ELF-1 (cell line): ENCODE measurements around the gene DCN.
"Not testable (repeated sequence)": the region's sequence is repeated elsewhere in the genome, so short reads cannot be mapped to it uniquely, and the experiment has no call there.

Experiments used
- DNase-seq: peaks from one replicate; pipeline ENCODE4 v3.0.0-alpha.2; 2016; ENCODE audit warnings: low read depth, low spot score

The DCN gene

GRCh38 chr12:91182636-91183455 is at the start of gene DCN:
Gene DCN (minus strand): TSS chr12:91182817. CDS start chr12:91178552, 4,265 bp downstream.
- DNase-seq: no peak

DNA sequence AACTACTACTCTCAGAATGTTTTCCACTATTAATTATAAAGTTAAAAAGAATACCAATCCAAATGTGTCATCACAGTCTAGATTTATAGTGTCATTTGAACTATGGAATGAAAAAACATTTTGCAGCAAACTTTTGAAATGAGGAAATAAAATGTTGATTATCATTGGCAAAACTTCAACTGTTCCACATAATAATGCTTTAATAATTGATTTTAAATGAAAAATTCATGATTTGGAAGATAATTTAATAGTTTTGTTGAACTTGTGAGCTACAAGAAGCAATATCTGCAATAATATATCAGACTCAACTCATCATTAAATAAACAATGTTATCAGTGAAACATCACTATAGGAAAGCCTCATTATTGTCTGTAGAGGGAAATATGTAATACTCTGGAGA is 48.2 kb upstream of the DCN start:
- no peak for DNase-seq

GRCh38 chr12:91226951-91227350 is 44.3 kb upstream of the DCN start:
- no peak for DNase-seq

DNA sequence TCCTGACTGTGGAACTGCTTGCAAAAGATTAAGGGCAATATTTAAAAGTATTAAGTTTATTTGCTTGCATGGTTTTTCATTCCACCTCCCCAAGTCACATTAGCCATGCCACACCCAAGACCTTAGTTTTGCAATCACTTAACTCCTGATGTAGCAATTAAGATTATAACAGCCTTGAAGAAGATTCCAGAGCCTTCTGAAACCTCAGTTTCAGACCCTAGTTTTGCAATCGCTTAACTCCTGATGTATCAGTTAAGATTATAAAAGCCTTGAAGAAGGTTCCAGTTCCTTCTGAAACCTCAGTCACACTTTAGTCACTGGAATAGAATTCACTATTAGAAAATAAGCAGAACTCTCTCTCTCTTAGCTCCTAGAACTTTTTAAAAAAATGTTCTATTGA is 42.7 kb upstream of the DCN start:
- DNase-seq: no peak

DNA sequence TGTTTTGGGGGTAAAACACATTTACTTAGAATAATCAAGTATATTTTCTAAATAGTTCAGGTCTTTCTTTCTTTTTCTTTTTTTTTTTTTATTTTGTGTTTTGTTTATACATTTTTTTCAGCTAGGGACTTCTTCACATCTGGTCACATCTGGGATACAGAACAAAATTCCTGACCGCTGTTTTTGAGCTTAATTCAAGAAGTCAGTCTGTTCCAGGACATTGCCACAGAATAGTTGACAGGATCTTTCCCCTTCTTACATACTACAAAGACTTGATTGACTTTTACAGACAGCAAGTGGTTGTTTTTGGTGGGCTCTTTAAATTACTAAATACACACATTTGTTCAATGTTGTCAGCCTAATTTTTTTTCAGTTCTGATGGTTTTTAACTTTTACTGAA is 41.8 kb upstream of the DCN start:
- DNase-seq: no peak

DNA sequence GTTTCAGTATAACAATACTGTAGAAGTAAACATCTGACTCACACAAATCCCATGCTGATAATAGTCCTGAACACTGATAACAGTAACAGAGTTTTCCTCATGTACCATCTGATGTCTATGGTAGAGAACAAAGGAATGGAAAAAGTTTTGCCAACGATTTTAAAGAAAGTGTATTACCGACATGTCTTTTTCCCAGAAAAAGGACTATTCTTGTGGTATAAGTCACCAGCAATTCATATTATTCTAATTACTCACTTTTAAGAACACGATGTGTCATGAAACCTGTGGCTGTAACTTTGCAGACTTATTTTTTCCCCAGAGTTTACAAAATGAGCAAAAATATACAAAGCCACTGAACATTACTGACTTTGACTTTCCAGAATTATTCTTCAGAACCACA is 40.1 kb upstream of the DCN start:
- no peak for DNase-seq

- DNase-seq: no peak
These were observed 37.3 kb upstream of the DCN start for GRCh38 chr12:91219919-91220318.

GRCh38 chr12:91219511-91219910 is 36.9 kb upstream of the DCN start:
- no peak for DNase-seq

- DNase-seq: no peak
These were observed 34.3 kb upstream of the DCN start for GRCh38 chr12:91216871-91217270.

DNA sequence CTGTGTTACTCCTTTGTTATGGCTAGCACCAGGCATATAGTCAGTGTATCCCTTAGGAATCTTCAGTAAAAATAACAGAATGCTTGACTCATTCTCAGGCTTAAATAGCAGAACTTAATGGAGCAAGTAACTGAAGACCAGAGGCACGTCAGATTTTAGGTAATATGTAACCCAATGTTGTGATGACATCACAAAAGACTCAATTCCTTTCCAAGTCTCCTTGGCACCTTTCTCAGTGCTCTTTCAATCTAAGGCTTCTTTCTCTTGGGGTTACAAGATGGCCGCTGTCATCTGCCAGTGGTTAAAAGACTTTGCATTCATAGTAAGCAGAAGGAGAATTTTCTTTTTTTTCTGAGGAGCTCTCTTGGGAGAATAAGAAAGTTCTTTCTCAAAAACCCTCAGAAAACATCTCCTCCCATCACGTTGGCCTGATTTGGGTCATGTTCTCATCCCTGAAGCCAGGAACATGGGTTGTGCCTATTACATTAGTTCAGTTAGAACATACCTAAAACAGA is 33.4 kb upstream of the DCN start:
- no peak for DNase-seq

DNA sequence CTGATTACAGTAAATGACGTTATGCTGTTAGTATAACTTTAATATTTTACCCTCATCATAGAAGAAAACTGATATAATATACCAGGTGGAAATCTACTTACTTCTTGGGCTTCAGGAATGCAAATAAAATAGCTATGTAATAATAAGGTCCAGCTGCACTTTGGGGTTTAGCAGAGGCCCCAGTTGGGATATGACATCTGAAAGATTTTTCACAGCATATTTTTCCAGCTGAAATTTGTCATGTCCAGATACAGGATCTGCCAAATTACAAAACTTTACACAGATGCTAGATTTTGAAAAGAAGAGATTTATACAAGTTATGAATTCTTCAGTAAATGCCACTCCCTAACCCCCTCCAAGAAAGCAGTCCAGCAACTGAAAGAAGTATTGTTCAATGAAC is 29.2 kb upstream of the DCN start:
- no peak for DNase-seq

DNA sequence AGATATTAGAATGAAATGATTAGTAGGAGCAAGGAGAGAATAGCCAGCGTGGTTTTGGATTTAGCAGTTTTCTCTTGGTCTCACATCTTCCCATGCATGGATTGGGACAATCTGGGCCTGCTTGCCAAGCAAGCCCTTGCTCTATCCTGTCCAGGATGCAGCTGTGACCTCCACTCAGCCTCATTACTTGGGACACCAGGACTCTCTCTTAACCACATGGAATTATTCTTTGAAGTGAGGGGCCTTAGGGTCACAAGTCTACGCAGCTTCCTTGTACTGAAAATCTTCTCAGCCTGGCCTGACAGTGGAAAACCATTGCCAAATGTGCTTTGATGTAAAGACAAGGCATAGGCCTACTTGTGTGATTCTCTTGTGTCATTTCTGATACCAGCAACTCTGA is 28.0 kb upstream of the DCN start:
- no peak for DNase-seq

GRCh38 chr12:91210144-91210543 is 27.5 kb upstream of the DCN start:
- DNase-seq: no peak

DNA sequence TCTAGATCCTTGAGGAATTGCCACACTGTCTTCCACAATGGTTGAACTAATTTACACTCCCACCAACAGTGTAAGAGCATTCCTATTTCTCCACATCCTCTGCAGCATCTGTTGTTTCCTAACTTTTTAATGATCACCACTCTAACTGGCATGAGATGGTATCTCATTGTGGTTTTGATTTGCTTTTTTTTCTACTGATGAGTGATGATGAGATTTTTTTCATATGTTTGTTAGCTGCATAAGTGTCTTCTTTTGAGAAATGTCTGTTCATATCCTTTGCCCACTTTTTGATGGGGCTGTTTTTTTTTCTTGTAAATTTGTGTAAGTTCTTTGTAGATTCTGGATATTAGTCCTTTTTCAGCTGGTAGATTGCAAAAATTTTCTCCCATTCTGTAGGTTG is 24.7 kb upstream of the DCN start:
- DNase-seq: not testable (repeated sequence)

GRCh38 chr12:91205811-91206210 is 23.2 kb upstream of the DCN start:
- DNase-seq: no peak

DNA sequence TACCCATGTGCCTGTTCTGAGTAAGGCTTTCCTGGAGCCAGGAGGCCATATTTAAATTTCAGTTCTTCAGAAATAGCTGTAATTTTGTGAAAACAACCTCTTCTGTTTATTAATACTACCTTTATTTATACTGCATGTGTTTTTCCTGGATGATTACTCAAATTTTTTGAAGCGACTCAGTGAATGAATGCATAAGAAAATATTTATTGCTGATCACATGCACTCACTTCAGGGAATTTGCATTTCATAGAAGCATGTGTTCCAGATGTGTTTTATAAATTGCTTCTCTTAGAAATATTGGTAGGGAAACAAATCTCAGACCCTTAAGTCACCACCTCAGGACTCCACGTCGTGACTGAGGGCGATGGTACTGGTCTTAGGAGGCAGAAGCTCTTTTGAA is 21.8 kb upstream of the DCN start:
- DNase-seq: no peak

- DNase-seq: no peak
These were observed 21.0 kb upstream of the DCN start for GRCh38 chr12:91203610-91204009.

DNA sequence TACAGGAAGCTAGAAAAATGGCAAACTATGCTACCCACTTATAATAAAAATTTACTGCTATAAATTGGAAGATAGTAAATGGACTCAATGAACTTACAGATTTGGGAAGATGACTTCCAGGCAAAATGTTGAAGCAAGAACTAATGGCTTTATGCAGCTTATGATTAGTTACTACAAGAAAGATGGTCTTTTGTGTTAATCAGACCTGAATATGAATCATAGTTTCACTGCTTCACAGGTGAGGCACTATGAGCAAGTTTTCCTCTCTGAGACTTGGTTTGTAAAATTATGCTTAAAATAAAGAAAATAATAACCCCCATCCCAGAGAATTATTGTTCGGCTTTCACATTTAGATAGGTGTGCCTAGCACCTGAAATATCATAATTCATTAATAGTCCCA is 19.8 kb upstream of the DCN start:
- DNase-seq: no peak

DNA sequence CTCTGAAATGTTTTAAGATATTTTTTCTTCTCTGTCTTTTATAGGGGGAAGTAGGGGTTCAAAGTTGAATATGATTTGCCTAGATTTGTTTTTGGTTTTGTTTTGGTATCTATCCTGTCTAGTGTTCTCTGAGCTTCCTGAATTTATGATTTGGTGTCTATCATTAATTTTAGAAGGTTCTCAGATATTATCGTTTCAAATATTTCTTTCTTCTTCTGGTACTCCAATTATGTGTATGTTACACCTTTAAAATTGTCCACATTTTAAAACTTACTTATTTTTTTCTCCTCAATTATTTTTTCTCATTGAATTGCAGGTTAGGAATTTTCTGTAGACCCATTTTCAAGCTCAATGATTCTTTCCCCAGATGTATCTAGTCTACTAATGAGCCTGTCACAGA is 13.8 kb upstream of the DCN start:
- DNase-seq: no peak

DNA sequence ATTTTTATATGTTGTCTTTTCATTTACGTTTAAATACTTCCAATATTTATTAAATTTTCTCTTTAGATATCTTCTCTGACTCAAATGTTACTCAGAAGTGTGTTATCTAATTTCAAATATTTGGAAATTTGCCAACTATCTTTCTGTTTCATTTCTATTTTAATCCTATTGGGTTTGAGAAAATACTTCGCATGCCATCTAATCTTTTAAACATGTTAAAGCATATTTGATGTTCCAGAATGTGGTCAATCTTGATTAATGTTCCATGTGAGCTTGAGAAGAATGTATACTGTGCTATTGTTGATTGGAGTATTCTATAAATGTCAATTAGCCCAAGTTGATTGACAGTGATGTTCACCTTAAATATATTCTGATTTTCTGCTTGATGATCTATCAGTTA is 11.9 kb upstream of the DCN start:
- DNase-seq: no peak

- DNase-seq: no peak
These were observed 9.0 kb upstream of the DCN start for GRCh38 chr12:91191513-91192111.

DNA sequence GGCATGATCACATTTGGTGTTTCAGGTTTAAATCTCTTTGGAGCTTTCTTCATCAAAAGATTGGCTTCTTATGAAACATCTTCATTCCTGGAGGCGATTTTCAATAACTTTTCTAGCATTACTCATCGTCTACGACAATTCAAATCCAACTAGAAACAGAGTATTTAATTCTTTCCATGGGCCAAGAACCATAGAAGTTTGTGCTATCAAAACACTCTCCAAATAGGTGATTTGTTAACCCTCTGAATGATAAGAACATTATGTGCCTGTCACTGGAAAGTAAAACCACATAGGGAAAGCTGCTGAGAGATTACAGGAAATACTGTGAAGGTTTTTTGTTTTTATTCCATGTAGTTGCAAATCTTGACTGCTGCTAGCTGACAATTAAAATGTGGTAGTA is 6.9 kb upstream of the DCN start:
- DNase-seq: no peak

DNA sequence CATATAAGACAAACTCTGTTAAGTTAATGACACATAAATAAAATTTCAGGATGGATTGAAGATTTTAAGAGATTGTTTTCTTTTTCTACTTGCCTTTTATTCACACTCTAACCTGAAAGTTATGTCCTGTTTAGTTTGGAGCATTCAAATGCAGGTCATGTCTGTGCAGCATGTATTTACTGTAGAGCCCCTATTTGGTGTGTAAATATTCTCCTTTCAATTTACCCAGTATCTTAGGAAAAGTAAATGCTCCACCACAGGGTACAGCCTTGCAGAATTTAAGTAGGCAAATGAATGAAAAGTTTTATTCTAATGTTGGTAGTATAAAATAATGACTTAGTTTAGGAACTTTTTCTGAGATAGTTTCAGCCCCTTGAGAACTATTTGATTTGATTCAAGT is 6.2 kb upstream of the DCN start:
- DNase-seq: no peak
